IMR-90 (cell line): Measurements from ENCODE around the gene MYH6. TPM values are rescaled to one million over a fixed set of nuclear protein-coding genes. Genes with fewer than 3 reads are reported as not detected.

Experiments
- ATAC-seq: fragments of 200-7000 bp; cut with Tn5 transposase; 2 replicates; pipeline ENCODE4 v1.9.1; 2020; ENCODE audit warnings: low read depth, mild to moderate bottlenecking, moderate library complexity
- BruUV-seq: library from RNA; stranded (reverse); fragments of 400-500 nt; replicated peaks from 2 replicates; lab custom pipeline; 2021; lab: Mats Ljungman, UMichigan
- CTCF ChIA-PET: fragments of 300-600 bp; formaldehyde crosslinking; extraction: SDS; loops from one replicate; lab custom pipeline; 2021; ENCODE audit warnings: antibody characterized with exemption; lab: Yijun Ruan, JAX
- POLR2A ChIA-PET: fragments of 300-600 bp; sonication (Branson Sonifier 250); formaldehyde crosslinking; loops from one replicate; lab custom pipeline; 2022; ENCODE audit warnings: antibody characterized with exemption; ENCODE audit not compliant: unreplicated experiment; lab: Charles Lee
- DNase-seq: peaks from one replicate; pipeline ENCODE4 v3.0.0; 2013
- H2AFZ ChIP-seq: replicated peaks from 2 replicates; pipeline ENCODE3; 2013; ENCODE audit warnings: low read length, mild to moderate bottlenecking; ENCODE audit not compliant: poor library complexity
- H2AK5ac ChIP-seq: 2 replicates; pipeline ENCODE4 v1.6.1; 2013; ENCODE audit warnings: low read depth, low read length, inconsistent platforms
- H2AK9ac ChIP-seq: replicated peaks from 2 replicates; pipeline ENCODE3; 2013; ENCODE audit warnings: mild to moderate bottlenecking, low read depth, low read length, moderate library complexity; ENCODE audit not compliant: poor library complexity
- H2BK120ac ChIP-seq: 2 replicates; pipeline ENCODE4 v1.6.1; 2013; ENCODE audit warnings: low read depth, low read length, inconsistent platforms
- H2BK15ac ChIP-seq: 3 replicates; pipeline ENCODE4 v1.6.1; 2013; ENCODE audit warnings: low read depth, low read length, inconsistent platforms
- H2BK20ac ChIP-seq: 2 replicates; pipeline ENCODE4 v1.6.1; 2013; ENCODE audit warnings: low read depth, mild to moderate bottlenecking, inconsistent platforms, low read length, moderate library complexity
- H2BK5ac ChIP-seq: 2 replicates; pipeline ENCODE4 v1.6.1; 2013; ENCODE audit warnings: mild to moderate bottlenecking, low read depth, low read length, inconsistent platforms; ENCODE audit not compliant: poor library complexity, severe bottlenecking
- H3K14ac ChIP-seq: replicated peaks from 2 replicates; pipeline ENCODE4 v1.6.1; 2013; ENCODE audit warnings: low read depth, low read length, inconsistent platforms
- H3K18ac ChIP-seq: 2 replicates; pipeline ENCODE4 v1.6.1; 2013; ENCODE audit warnings: low read depth, low read length, control low read depth
- H3K23ac ChIP-seq: 2 replicates; pipeline ENCODE4 v1.6.1; 2013; ENCODE audit warnings: low read depth, low read length, inconsistent platforms
- H3K27ac ChIP-seq: 2 replicates; pipeline ENCODE4 v1.5.1; 2013; ENCODE audit warnings: mild to moderate bottlenecking, control low read depth, low read length; ENCODE audit not compliant: insufficient read depth
- H3K27me3 ChIP-seq: 2 replicates; pipeline ENCODE4 v1.6.1; 2013; ENCODE audit warnings: low read length; ENCODE audit not compliant: control insufficient read depth, insufficient read depth
- H3K36me3 ChIP-seq: 2 replicates; pipeline ENCODE4 v1.6.1; 2013; ENCODE audit warnings: low read length, mixed read lengths; ENCODE audit not compliant: control insufficient read depth, insufficient read depth
- H3K4ac ChIP-seq: 2 replicates; pipeline ENCODE4 v1.6.1; 2013; ENCODE audit warnings: low read depth, low read length, inconsistent platforms
- H3K4me1 ChIP-seq: 2 replicates; pipeline ENCODE4 v1.6.1; 2013; ENCODE audit warnings: low read length, mixed read lengths; ENCODE audit not compliant: control insufficient read depth, insufficient read depth
- H3K4me2 ChIP-seq: 2 replicates; pipeline ENCODE4 v1.6.1; 2013; ENCODE audit warnings: low read depth, mild to moderate bottlenecking, control low read depth, low read length, moderate library complexity
- H3K4me3 ChIP-seq: 2 replicates; pipeline ENCODE4 v1.5.1; 2013; ENCODE audit warnings: low read depth, mild to moderate bottlenecking, control low read depth, low read length, moderate library complexity; ENCODE audit not compliant: insufficient read depth
- H3K56ac ChIP-seq: 2 replicates; pipeline ENCODE4 v1.6.1; 2013; ENCODE audit warnings: low read length, inconsistent platforms; ENCODE audit not compliant: insufficient read depth; ENCODE audit errors: extremely low read depth
- H3K79me1 ChIP-seq, 2 experiments: 2 replicates each; pipeline ENCODE4 v1.6.1; 2013; ENCODE audit warnings: low read length in 2 of 2, inconsistent platforms in 1 of 2, low read depth in 1 of 2
- H3K9ac ChIP-seq: 2 replicates; pipeline ENCODE4 v1.6.1; 2013; ENCODE audit warnings: low read depth, low read length, control low read depth
- H3K9me1 ChIP-seq: 2 replicates; pipeline ENCODE4 v1.6.1; 2013; ENCODE audit warnings: low read length, inconsistent platforms; ENCODE audit not compliant: insufficient read depth
- H3K9me3 ChIP-seq: 2 replicates; pipeline ENCODE4 v1.6.1; 2013; ENCODE audit warnings: low read length; ENCODE audit not compliant: control insufficient read depth, insufficient read depth
- H4K20me1 ChIP-seq: 2 replicates; pipeline ENCODE4 v1.6.1; 2013; ENCODE audit warnings: low read length, inconsistent platforms; ENCODE audit not compliant: insufficient read depth
- H4K5ac ChIP-seq: 2 replicates; pipeline ENCODE4 v1.6.1; 2013; ENCODE audit warnings: mild to moderate bottlenecking, low read depth, low read length, control low read depth
- H4K8ac ChIP-seq, 2 experiments: 2 replicates each; pipeline ENCODE4 v1.6.1; 2013; ENCODE audit warnings: low read depth in 2 of 2, low read length in 2 of 2, control low read depth in 1 of 2, inconsistent platforms in 1 of 2
- H4K91ac ChIP-seq: 2 replicates; pipeline ENCODE4 v1.6.1; 2013; ENCODE audit warnings: low read depth, low read length, inconsistent platforms; ENCODE audit not compliant: insufficient read depth
- CTCF ChIP-seq: conservative IDR thresholded peaks from 2 replicates; pipeline ENCODE4 v1.5.1; 2012; ENCODE audit warnings: mild to moderate bottlenecking, low read depth, low read length, improper control_type of control experiment
- RAD21 ChIP-seq: IDR thresholded peaks from 2 replicates; pipeline ENCODE4 v1.6.1; 2012; ENCODE audit warnings: low read length, improper control_type of control experiment
- SMC3 ChIP-seq: fragments of 150-350 bp; IDR thresholded peaks from 2 replicates; pipeline ENCODE4 v1.6.1; 2016; ENCODE audit warnings: low read depth, mild to moderate bottlenecking, antibody characterized with exemption, low read length, moderate library complexity
- USF2 ChIP-seq: fragments of 150-350 bp; IDR thresholded peaks from 2 replicates; pipeline ENCODE4 v1.6.1; 2017; ENCODE audit warnings: mild to moderate bottlenecking, antibody characterized with exemption, low read length, low read depth
- WGBS, 2 experiments: methylation state at CpG; one replicate each; pipeline versions ENCODE4 v1.1.5 to v1.1.7; 2013; ENCODE audit warnings: missing lambda C conversion rate in 2 of 2; ENCODE audit not compliant: insufficient read length in 1 of 2; ENCODE audit errors: extremely low coverage in 2 of 2; 5-methylcytosine and 5-hydroxymethylcytosine counted together
- dilution Hi-C: fragments of 300-500 bp; cut with HindIII; formaldehyde crosslinking; loops from one replicate; pipeline ENCODE4 v1.14.3; 2018; ENCODE audit warnings: low sequenced_read_pairs; ENCODE audit not compliant: unreplicated experiment
- in situ Hi-C: fragments of 300-500 bp; cut with MboI; formaldehyde crosslinking; loops from 3 replicates; pipeline ENCODE4 v1.14.3; 2019; ENCODE audit warnings: low sequenced_read_pairs, inconsistent platforms, mixed read lengths
- intact Hi-C: fragments of 100-400 bp; cut with micrococcal nuclease; formaldehyde crosslinking; loops from 2 replicates; pipeline ENCODE4 v1.10.0; 2022
- polyA plus RNA-seq, 3 experiments: library from polyadenylated mRNA; depleted of rRNA; stranded (reverse); fragments of >200 nt; gene quantifications; 2 replicates each; pipeline ENCODE4 v1.2.3, GENCODE V29; 2012; ENCODE audit warnings: low replicate concordance in 1 of 3
- total RNA-seq: library from RNA; depleted of rRNA; stranded (reverse); fragments of >200 nt; gene quantifications from 2 replicates; pipeline ENCODE4 v1.2.3, GENCODE V29; 2012

The MYH6 gene
- total and polyA plus RNA-seq, 2 of the 4 experiments (the other 2 are of a cell fraction): not detected

- H3K4me1 ChIP-seq: peaks cover 4% of the 10 kb centered on the region
- intact Hi-C loops: loop anchor here (1.0 kb wide), 1 partner anchor 33 kb away; no protein-coding TSS in a partner anchor
- ChIA-PET POLR2A (no interaction called here), CTCF (interaction anchor here (1.0 to 2.5 kb wide), 2 partner anchors 10 to 18 kb away, joined by 3 to 8 read pairs; partner anchors contain the start of gene SLC22A17)
- H3K79me1 ChIP-seq: peaks cover 13 to 37% of the 10 kb centered on the region in 2 experiments; a peak in 3 of 4 replicates
- H4K5ac ChIP-seq: no peak overlapping the region
- ATAC-seq (no peak), DNase-seq (no peak)
- no peaks in the 10 kb centered on the region for H3K9me3 ChIP-seq
- H3K56ac ChIP-seq: no peak overlapping the region
- H4K20me1 ChIP-seq: peaks cover 12% of the 10 kb centered on the region; the same call in 1 of the 2 replicates
- BruUV-seq: no TSS peak
- in situ Hi-C loops: no loop called here
- no peak overlapping the region for H3K18ac ChIP-seq
- no peak overlapping the region for H3K27ac ChIP-seq
- dilution Hi-C loops: no loop called here
- no peak overlapping the region for H3K4me3 ChIP-seq
- H3K4me2 ChIP-seq: no peak overlapping the region
- H2AK9ac ChIP-seq: no peak overlapping the region
- H4K8ac ChIP-seq: no peak overlapping the region
- H3K9ac ChIP-seq: no peak overlapping the region
- H2BK5ac ChIP-seq: no peak overlapping the region
- no peak overlapping the region for H4K91ac ChIP-seq
- H2AFZ ChIP-seq: no peak overlapping the region
- no peak overlapping the region for H3K4ac ChIP-seq
- H3K36me3 ChIP-seq: peaks cover 26% of the 10 kb centered on the region
- H3K23ac ChIP-seq: no peak overlapping the region
- no peak overlapping the region for H2BK120ac ChIP-seq
- H3K14ac ChIP-seq: no peak overlapping the region
- no peak for TF ChIP-seq USF2
- no peak for TF ChIP-seq RAD21
- TF ChIP-seq CTCF: no peak
- no peak for TF ChIP-seq SMC3
- H3K27me3 ChIP-seq: no peaks in the 10 kb centered on the region
- no peak overlapping the region for H2BK15ac ChIP-seq
- WGBS, 2 experiments: no CpG with 5 or more reads among the region's 6 CpGs
- H3K9me1 ChIP-seq: peaks cover 5% of the 10 kb centered on the region; the same call in 1 of the 2 replicates
- no peak overlapping the region for H2BK20ac ChIP-seq
- H2AK5ac ChIP-seq: no peak overlapping the region
Measured at GRCh38 chr14:23361763-23362162, 46.3 kb downstream of the MYH6 start.
